CD1c-positive myeloid dendritic cell (primary cell): ENCODE measurements around the gene ARHGAP28.
A peak's percentile ranks its signal among the peaks of the same experiment; 100 is the strongest.

Experiments
- DNase-seq: peaks from one replicate; pipeline ENCODE4 v3.0.0-alpha.2; 2016; ENCODE audit errors: extremely low spot score

The ARHGAP28 gene

GRCh38 chr18:6871566-6871965, 142.1 kb downstream of the ARHGAP28 start:
- DNase-seq: no peak

GRCh38 chr18:6873040-6873751, 143.7 kb downstream of the ARHGAP28 start:
- no peak for DNase-seq

- DNase-seq: no peak
These were observed 144.8 kb downstream of the ARHGAP28 start for GRCh38 chr18:6874315-6874714.

DNA sequence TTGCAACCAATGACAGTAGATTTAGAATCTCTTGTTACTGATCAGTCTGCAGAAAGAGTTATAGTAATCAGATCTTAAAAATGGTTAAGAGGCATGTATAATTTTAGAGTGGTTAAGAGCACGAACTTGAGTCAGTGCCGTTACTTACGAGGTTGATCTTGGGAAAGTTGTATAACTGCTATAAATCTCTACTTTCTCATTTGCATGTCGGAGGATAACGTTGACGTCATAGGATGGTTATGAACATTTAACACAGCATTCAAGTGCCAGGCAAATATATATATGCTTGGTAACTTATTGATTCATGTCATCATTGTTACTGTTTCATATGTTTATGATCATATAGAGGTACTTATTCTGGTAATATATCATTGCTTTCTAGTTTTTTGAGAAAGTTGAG, 146.2 kb downstream of the ARHGAP28 start:
- DNase-seq: no peak

DNA sequence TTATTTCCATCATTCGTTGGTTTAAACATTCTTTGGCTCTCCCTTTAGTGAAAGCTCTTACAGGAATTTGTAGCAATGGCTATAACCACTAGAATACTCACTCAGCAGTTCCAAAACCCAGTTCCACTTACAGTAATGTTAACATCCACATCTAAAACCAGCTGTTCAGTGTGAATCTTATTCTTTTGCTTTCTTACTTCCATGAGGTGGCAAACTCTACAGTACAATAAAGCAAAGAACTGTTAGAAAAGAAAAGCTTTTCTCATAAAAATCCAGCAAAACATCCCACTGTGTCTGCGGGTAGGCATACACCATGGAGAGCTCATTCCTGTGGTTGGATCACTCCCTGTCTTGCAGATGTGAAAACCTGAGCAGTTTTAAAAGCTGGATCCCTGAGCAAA, 147.1 kb downstream of the ARHGAP28 start:
- no peak for DNase-seq

GRCh38 chr18:6877288-6877687, 147.8 kb downstream of the ARHGAP28 start:
- DNase-seq: no peak

- no peak for DNase-seq
These were observed 149.2 kb downstream of the ARHGAP28 start for GRCh38 chr18:6878556-6879297.

- DNase-seq: no peak
These were observed 150.1 kb downstream of the ARHGAP28 start for GRCh38 chr18:6879508-6880195.

- no peak for DNase-seq
These were observed 151.7 kb downstream of the ARHGAP28 start for GRCh38 chr18:6881034-6881820.

DNA sequence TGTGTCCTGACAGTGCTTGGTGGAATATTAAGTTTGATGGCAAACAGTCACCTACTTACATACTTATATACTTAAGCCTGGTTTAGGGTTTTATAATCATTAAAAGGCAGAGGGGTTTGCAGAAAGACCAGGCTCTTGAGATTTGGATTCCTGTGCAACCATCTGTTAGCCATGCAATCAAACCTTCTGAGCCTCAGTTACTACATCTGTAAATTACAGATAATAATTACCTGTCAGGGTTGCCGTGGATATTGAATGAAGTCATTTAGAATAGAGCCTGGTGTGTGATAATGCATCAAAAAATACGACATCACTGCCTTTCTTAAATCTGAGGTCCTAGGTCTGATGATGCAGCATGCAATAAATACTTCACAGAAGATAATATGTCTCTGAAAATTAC, 152.9 kb downstream of the ARHGAP28 start:
- DNase-seq: no peak

- DNase-seq: no peak
These were observed 155.5 kb downstream of the ARHGAP28 start for GRCh38 chr18:6885006-6885481.

DNA sequence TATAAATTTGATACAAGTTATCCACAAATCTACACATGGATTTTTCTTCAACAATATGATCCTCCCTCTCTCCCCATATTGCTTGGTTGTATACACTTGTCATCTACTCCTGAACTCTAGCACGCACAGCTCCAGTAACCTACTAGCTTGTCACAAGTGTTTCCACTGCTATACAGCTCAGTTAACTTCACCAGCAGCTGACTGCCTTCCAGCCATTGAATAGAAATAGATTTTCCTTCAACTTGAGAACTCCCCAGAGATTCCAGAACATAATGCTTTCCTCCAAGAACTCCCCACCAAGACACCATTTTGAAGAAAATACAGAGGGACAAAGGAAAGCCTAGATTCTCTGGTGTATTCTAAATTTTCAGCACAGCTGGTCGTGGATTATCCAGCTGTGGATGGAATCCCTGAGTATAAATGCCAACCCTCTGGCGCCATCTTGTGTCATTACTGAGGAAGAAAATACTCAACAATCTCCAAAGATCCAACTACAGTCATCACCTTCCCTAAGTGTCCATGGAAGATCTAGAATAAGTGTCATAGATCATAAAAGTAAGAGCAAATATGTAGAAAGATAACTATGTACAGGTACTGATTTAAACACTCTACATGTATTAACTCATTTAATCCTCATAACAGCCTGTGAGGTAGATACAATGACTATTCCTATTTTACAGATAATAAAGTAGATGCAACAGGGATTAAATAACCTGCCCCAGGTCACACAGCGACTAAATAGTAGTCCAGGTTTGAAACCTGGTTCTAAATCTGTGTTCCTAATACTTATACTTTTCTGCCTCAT, 156.7 kb downstream of the ARHGAP28 start:
- peak; percentile 11 for DNase-seq

GRCh38 chr18:6886797-6887330, 157.3 kb downstream of the ARHGAP28 start:
- DNase-seq: no peak

DNA sequence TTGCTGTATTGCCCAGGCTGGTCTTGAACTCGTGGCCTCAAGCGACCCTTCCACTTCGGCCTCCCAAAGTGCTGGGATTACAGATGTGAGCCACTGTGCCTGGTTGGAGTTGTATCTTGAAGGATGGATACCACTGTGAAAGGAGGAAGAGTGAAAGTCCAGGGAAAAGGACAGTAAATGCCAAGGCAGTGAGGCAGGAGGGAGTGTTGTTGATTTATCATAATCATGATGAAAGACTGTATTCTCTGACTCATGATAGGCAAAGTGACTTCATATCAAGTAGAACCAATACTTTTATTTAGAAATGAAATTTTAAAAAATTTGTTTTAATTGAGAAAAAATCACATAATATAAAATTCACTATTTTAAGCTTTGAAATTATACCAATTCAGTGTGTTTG, 162.3 kb downstream of the ARHGAP28 start:
- no peak for DNase-seq

DNA sequence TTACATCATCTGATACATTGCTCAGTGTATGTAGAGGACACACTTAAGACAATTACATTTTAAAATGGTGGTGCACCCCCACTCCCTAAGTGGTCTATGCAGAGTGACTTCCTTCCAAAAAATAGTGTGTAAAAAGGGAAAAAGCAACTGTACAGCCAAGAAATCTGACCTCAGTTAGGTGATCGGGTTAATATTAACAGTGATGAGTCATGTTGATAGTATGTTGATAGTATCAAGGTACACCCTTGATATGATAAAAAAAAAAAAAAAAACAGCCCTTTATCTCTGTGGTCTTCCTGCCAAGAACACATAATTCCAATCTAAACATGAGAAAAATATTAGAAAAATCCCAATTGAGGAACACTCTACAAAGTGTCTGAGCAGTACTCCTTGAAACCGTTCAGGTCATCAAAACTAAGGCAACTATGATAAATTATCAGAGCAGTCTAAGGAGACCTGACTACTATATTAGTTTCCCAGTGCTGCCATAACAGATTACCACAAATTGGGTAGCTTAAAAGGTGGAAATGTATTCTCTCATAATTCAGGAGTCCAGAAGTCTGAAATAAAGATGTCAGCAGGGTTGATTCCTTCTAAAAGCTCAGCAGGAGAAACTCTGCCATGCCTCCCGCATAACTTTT, 171.9 kb downstream of the ARHGAP28 start:
- no peak for DNase-seq

DNA sequence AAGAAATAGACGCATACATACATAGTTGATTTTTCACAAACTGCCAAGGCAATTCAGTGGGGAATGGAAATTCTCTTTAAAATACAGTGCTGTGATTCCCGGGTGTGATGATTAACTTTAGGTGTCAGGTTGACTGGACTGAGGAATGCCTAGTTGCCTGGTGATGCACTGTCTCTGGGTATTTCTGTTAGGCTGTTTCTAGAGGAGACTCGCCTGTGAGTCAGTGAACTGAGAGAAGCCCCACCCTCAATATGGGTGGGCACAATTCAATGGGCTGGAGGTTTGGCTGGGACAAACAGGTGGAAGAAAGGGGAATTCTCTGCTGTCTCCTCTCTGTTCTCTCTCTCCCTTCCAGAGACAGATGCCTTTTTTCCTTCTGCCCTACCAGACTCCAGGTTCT, 187.6 kb downstream of the ARHGAP28 start:
- DNase-seq: no peak

GRCh38 chr18:6920099-6920955, 190.8 kb downstream of the ARHGAP28 start:
- DNase-seq: peak; percentile 10

DNA sequence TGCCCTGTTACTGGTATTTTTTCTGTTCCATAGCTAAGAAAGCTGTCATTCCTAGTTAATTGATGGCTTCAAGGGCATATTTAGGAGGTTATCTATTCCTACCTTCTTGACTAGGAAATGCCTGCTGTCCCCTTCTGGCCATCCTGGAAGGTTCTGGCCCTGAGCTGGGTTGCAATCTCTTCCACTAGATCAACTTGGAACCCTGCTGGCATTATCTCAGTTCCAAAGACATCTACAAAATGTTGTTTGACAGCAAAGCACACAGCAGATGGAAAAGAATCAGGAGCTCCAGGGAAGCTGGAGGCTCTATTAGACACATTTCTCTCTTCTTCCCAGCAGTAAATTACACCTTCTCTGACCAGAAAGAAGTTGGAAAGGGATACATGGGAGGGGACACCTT, 192.1 kb downstream of the ARHGAP28 start:
- no peak for DNase-seq

GRCh38 chr18:6923220-6923619, 193.7 kb downstream of the ARHGAP28 start:
- no peak for DNase-seq
